Adipose tissue (tissue), 3 donors: ENCODE results near the gene EIPR1. TPM values are rescaled to one million over a fixed set of nuclear protein-coding genes. Genes with fewer than 3 reads are reported as not detected.
A peak's percentile ranks its signal among the peaks of the same experiment; 100 is the strongest.

ENCODE experiments used
- H3K27ac ChIP-seq: one replicate; pipeline ENCODE4 v1.5.1; 2013; ENCODE audit warnings: low read depth, low read length
- WGBS, 3 donors: extraction: QIAGEN DNeasy Blood & Tissue Kit; methylation state at CpG; one replicate each; pipeline ENCODE4 v1.1.7; 2013; 5-methylcytosine and 5-hydroxymethylcytosine counted together
- polyA plus RNA-seq, 3 donors: library from polyadenylated mRNA; stranded (reverse); fragments of 200-250 nt; gene quantifications; one replicate each; pipeline ENCODE4 v1.2.3, GENCODE V29; 2013
- donor health status: healthy with polysubstance abuse.
- donor health status: Bipolar disorder and iron deficiency.
- donor health status: healthy.

The EIPR1 gene
- polyA plus RNA-seq, 3 donors: 10.1 to 13.2 (median 10.3) TPM

- no peak overlapping the region for H3K27ac ChIP-seq
- 45 to 86% (median 81%) methylated on average over 6 of the region's 6 CpGs for WGBS, 3 donors
Observed at GRCh38 chr2:3405307-3405706, 27.7 kb upstream of the EIPR1 start.

- 80 to 86% (median 84%) methylated on average over 11 of the region's 11 CpGs for WGBS, 3 donors
- no peak overlapping the region for H3K27ac ChIP-seq
Observed at GRCh38 chr2:3404349-3404894, 26.8 kb upstream of the EIPR1 start.

- WGBS, 3 donors: 88 to 94% (median 91%) methylated on average over 11 of the region's 11 CpGs
- H3K27ac ChIP-seq: no peak overlapping the region
Observed at GRCh38 chr2:3403587-3404334, 26.1 kb upstream of the EIPR1 start.

- H3K27ac ChIP-seq: no peak overlapping the region
- 61 to 64% (median 63%) methylated on average over 9 of the region's 9 CpGs for WGBS, 3 donors
Observed at GRCh38 chr2:3399829-3400228, 22.2 kb upstream of the EIPR1 start.

GRCh38 chr2:3399381-3399780 is 21.8 kb upstream of the EIPR1 start:
- no peak overlapping the region for H3K27ac ChIP-seq
- 64 to 80% (median 67%) methylated on average over 3 of the region's 3 CpGs for WGBS, 3 donors

- H3K27ac ChIP-seq: no peak overlapping the region
- WGBS, 3 donors: 82 to 89% (median 88%) methylated on average over 5 of the region's 5 CpGs
Observed at GRCh38 chr2:3398857-3399256, 21.2 kb upstream of the EIPR1 start.

- H3K27ac ChIP-seq: no peak overlapping the region
- WGBS, 3 donors: 98 to 100% (median 100%) methylated on average over 1 of the region's 1 CpG
Observed at GRCh38 chr2:3396920-3397559, 19.4 kb upstream of the EIPR1 start.

- H3K27ac ChIP-seq: no peak overlapping the region
- WGBS, 3 donors: 93 to 99% (median 96%) methylated on average over 4 of the region's 4 CpGs
Observed at GRCh38 chr2:3392216-3392615, 14.6 kb upstream of the EIPR1 start.

- WGBS, 3 donors: 91 to 97% (median 96%) methylated on average over 8 of the region's 8 CpGs
- H3K27ac ChIP-seq: no peak overlapping the region
Observed at GRCh38 chr2:3390041-3390440, 12.4 kb upstream of the EIPR1 start.

- 97 to 98% (median 98%) methylated on average over 29 of the region's 29 CpGs for WGBS, 3 donors
- no peak overlapping the region for H3K27ac ChIP-seq
Observed at GRCh38 chr2:3389193-3389592, 11.6 kb upstream of the EIPR1 start.

GRCh38 chr2:3388412-3388738 is 10.8 kb upstream of the EIPR1 start:
- WGBS, 3 donors: 97 to 98% (median 98%) methylated on average over 30 to 31 of the region's 31 CpGs
- H3K27ac ChIP-seq: no peak overlapping the region

GRCh38 chr2:3387644-3388411 is 10.2 kb upstream of the EIPR1 start:
- no peak overlapping the region for H3K27ac ChIP-seq
- WGBS, 3 donors: 92 to 96% (median 93%) methylated on average over 69 to 89 of the region's 89 CpGs

GRCh38 chr2:3387011-3387410 is 9.4 kb upstream of the EIPR1 start:
- no peak overlapping the region for H3K27ac ChIP-seq
- 86 to 95% (median 92%) methylated on average over 5 of the region's 5 CpGs for WGBS, 3 donors

- 87 to 89% (median 87%) methylated on average over 10 of the region's 10 CpGs for whole genome bisulfite sequencing, 3 donors
- no peak overlapping the region for H3K27ac ChIP-seq
Observed at GRCh38 chr2:3386448-3386958, 8.9 kb upstream of the EIPR1 start.

GRCh38 chr2:3379647-3380534 is 2.3 kb upstream of the EIPR1 start, which contains the start of gene TRAPPC12:
Gene TRAPPC12, plus strand, starts transcription at chr2:3379694. Its CDS starts 7,930 bp downstream, at chr2:3387624.
- H3K27ac ChIP-seq: peak within 1 kb of the TSS; percentile 53
- 0 to 2% (median 1%) methylated on average over 45 to 61 of the region's 61 CpGs for WGBS, 3 donors

- 5 to 8% (median 8%) methylated on average over 8 of the region's 8 CpGs for WGBS, 3 donors
- H3K27ac ChIP-seq: no peak overlapping the region
Observed at GRCh38 chr2:3379339-3379646, 1.7 kb upstream of the EIPR1 start.

GRCh38 chr2:3377279-3377611 is 373 bp downstream of the EIPR1 start:
- H3K27ac ChIP-seq: no peak overlapping the region
- 1% methylated on average over 8 of the region's 8 CpGs for WGBS, 3 donors

- 62 to 71% (median 63%) methylated on average over 6 of the region's 6 CpGs for WGBS, 3 donors
- H3K27ac ChIP-seq: no peak overlapping the region
Observed at GRCh38 chr2:3376821-3377220, 797 bp downstream of the EIPR1 start.
